Stimulated activated CD4-positive, alpha-beta T cell treated with anti-CD3 and anti-CD28 coated beads, Interleukin-2, amount 100 ng/mL, for 48 hours (primary cell): ENCODE measurements around the gene HPCAL1.

ENCODE experiments used
- DNase-seq, 2 donors: peaks; one replicate each; pipeline ENCODE4 v3.0.0-alpha.2; 2020

HPCAL1 gene

GRCh38 chr2:10269711-10270610 lies 32.7 kb upstream of the HPCAL1 start:
- DNase-seq = no peak

GRCh38 chr2:10271509-10271908 lies 31.2 kb upstream of the HPCAL1 start:
- DNase-seq = no peak

GRCh38 chr2:10271946-10272345 lies 30.8 kb upstream of the HPCAL1 start:
- DNase-seq = no peak

- no peak for DNase-seq
These were observed 30.2 kb upstream of the HPCAL1 start for GRCh38 chr2:10272464-10272863.

- no peak for DNase-seq
These were observed 29.2 kb upstream of the HPCAL1 start for GRCh38 chr2:10273215-10274175.

GRCh38 chr2:10274376-10274775 lies 28.3 kb upstream of the HPCAL1 start:
- no peak for DNase-seq

- no peak for DNase-seq
These were observed 27.5 kb upstream of the HPCAL1 start for GRCh38 chr2:10274983-10275802.

- no peak for DNase-seq
These were observed 26.0 kb upstream of the HPCAL1 start for GRCh38 chr2:10276481-10277292.

GRCh38 chr2:10277293-10278028 lies 25.2 kb upstream of the HPCAL1 start:
- DNase-seq = no peak

- peak in 1 of 2 donors; percentile 20 for DNase-seq
These were observed 24.5 kb upstream of the HPCAL1 start for GRCh38 chr2:10278029-10278762.

- DNase-seq = no peak
These were observed 23.8 kb upstream of the HPCAL1 start for GRCh38 chr2:10278763-10279471.

GRCh38 chr2:10279472-10279870 lies 23.2 kb upstream of the HPCAL1 start:
- DNase-seq = no peak

- no peak for DNase-seq
These were observed 22.7 kb upstream of the HPCAL1 start for GRCh38 chr2:10279946-10280463.

- DNase-seq = no peak
These were observed 20.8 kb upstream of the HPCAL1 start for GRCh38 chr2:10281891-10282290.

GRCh38 chr2:10282611-10283105 lies 20.0 kb upstream of the HPCAL1 start:
- no peak for DNase-seq

- DNase-seq = no peak
These were observed 19.3 kb upstream of the HPCAL1 start for GRCh38 chr2:10283106-10284062.

GRCh38 chr2:10284108-10284870 lies 18.4 kb upstream of the HPCAL1 start:
- DNase-seq = no peak
